Suprapubic skin (tissue), 3 donors: ENCODE measurements around the gene FAM174B.

Source experiments
- POLR2A ChIP-seq, 2 donors: fragments of 450-650 bp; IDR thresholded peaks; one replicate each; pipeline ENCODE4 v1.6.1; 2017; ENCODE audit warnings: antibody characterized with exemption in 2 of 2, mild to moderate bottlenecking in 2 of 2, moderate library complexity in 2 of 2
- TF ChIP-seq, protein P1 (sequence below), 2 donors: fragments of 200-600 bp in 1 of 2; fragments of 450-650 bp in 1 of 2; sonication (generic) in 1 of 2; IDR thresholded peaks; one replicate each; pipeline ENCODE4 v1.5.1; 2016 to 2019; ENCODE audit warnings: antibody characterized with exemption in 2 of 2, mild to moderate bottlenecking in 1 of 2, moderate library complexity in 1 of 2

DNA sequence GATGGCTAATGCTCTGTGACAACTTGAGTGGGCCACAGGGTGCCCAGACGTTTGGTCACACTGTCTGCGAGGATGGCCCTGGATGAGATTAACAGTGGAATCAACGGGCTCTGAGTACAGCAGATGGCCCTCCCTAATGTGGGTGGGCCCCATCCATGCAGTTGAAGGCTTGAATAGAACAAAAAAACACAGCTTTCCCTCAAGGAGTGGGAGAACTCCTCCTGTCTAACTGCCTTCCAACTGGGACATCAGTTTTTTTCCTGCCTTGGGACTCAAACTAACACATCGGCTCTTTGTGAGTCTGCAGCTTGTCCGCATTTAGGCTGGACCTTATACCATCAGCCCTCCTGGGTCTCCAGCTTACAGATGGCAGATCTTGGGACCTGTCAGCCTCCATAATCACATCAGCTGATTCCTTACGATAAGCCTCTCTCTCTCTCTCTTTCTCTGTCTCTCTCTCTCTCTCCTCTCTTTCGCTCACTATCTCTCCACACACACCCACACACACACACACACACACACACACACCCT lies 20.8 kb downstream of the FAM174B start:
- TF ChIP-seq, protein P1, sequence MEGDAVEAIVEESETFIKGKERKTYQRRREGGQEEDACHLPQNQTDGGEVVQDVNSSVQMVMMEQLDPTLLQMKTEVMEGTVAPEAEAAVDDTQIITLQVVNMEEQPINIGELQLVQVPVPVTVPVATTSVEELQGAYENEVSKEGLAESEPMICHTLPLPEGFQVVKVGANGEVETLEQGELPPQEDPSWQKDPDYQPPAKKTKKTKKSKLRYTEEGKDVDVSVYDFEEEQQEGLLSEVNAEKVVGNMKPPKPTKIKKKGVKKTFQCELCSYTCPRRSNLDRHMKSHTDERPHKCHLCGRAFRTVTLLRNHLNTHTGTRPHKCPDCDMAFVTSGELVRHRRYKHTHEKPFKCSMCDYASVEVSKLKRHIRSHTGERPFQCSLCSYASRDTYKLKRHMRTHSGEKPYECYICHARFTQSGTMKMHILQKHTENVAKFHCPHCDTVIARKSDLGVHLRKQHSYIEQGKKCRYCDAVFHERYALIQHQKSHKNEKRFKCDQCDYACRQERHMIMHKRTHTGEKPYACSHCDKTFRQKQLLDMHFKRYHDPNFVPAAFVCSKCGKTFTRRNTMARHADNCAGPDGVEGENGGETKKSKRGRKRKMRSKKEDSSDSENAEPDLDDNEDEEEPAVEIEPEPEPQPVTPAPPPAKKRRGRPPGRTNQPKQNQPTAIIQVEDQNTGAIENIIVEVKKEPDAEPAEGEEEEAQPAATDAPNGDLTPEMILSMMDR (IDR thresholded peaks at IDR 0.05): no peak
- no peak for TF ChIP-seq POLR2A (IDR thresholded peaks at IDR 0.05)
